D341Med (cell line): Measurements from ENCODE around the gene UGT1A6.

Experiments used
- DNase-seq: peaks from one replicate; pipeline ENCODE4 v3.0.0; 2012; ENCODE audit warnings: low spot score

UGT1A6 gene

DNA sequence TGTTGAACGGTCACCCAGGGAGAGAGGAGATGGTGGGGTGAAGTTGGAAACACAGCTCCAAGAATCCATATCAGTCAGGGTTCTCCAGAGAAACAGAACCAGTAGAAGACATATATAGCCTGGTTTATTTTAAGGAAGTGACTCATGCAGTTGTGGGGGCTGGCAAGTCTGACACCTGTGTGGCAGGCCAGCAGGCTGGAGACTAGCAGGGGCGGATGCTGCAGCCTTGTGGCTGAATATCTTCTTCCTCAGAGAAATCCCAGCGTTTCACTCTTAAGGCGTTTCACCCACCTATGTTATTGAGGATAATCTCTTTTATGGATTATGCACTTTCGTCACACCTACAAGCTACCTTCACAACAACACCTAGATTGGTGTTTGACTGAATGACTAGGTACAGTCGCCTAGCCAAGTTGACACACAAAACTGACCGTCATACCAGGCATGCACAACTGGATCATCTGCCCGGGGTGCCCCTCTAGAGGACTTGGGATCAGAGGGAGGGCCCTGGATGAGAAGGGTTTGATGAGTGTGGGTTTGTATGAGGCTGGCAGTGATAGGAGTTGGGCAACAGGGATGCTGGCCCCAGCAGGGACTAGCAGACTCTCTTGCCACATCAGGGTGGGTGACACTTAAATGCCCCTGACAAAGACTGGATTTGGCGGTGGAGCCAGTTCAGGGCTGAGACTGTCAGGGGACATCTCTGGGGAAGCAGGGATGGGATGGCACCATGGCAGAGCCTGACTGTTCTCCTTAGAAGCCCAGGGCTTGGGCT is 108.9 kb downstream of the UGT1A6 start:
- DNase-seq = no peak

DNA sequence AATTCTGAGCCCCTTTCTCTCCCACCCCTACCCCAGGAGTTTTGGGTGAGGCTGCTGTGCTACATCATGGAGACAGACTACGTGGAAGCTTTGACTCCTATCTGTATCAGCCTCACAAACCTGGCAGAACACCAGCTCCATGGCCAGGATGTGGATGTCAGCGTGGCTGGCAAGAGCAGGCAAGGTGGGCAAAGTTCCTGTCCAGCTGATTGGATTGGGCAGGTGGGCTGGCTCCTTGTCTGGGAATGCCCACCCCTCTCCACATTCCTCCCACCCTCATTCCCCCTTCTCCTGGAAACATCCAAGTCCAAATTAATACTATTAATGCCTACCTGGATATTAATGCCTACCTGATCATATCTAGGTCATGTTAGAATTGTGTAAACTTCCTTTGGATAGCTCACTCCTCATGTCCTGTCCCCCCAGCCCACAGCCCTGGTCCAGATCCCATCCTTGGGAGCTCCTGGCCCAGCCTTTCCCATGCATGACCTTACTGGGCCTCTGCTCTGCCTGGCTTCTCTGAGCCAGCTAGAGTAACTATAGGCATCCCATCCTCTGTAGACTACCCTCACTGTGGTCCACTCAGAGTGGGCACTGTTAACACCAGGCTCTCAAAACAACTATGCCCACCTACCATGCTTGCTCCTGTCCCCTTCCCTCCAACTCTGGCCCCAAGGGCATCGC is 109.6 kb downstream of the UGT1A6 start:
- no peak for DNase-seq

DNA sequence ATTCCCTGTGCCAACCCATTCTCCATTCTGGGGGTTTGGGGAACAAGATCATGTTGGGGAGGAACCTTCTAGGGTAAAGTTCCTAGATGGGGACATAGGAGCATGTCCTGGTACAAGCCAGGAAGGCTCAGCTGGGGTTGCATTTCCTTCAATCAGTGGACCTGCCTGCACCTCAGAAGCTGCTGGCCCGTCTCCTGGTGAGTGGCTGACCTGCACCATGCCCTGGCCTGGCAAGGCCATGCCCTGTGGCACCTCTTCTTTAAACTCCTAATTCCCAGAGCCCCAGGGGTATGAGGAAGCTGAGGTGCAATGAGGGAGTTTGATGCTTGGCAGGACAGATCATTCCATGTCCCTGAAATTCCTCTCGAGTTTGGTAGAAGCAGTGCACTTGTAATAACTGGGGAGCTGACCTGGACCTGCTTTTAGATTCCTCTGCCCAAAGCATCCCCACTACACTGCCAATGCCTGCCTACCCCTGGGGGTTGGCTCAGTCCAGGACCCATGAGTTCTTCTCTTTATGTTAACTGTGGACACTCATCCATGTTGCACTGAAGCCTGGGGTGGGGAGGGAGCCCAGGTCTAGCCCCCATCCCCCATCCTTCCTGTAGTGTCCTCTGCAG is 110.7 kb downstream of the UGT1A6 start:
- no peak for DNase-seq

DNA sequence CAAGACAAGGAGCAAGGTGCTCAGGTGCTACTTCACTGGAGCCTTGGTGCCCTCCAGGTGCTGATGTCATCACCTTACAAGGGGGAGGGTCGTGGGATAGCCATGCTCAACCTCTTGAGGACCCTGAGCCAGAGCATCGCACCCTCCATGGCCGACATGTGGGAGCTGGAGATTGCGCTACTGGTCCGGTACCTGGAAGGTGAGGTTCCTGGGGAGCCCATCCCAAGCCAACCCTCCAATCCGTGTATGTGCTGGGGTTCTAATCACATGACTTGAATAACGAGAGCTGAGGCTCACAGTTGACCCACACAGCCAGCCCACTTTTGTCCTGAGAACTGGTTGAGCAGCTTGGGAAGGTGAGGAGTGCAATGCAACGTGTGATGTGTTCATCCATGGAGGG is 111.3 kb downstream of the UGT1A6 start:
- no peak for DNase-seq

DNA sequence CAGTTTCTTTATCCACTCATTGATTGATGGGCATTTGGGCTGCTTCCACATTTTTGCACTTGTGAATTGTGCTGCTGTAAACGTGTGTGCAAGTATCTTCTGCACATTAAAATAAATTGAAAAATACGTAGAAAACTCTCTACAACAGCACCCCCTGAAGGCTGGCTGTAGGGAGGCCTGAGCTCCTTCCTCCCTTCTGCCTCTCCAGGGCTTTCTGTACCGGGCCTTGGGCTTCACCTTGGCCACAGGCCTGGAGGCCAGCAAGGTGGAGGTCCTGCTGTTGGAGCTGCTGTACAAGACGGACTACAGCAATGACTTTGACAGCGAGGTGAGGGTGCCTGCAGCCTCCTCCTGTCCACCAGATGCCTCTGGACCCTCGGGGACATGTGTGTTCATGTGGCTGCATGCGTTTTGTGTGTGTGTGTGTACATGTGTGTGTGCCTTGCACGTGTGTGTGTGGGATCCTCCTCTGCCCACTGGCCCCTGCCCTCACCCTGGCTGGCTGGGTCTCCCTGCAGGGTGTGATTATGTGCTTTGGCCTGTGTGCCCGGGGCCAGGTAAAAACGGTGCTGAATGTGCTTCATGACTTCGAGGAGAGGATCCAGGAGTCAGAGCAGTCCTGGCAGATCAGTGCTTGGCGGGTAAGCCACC is 114.7 kb downstream of the UGT1A6 start:
- DNase-seq = no peak

DNA sequence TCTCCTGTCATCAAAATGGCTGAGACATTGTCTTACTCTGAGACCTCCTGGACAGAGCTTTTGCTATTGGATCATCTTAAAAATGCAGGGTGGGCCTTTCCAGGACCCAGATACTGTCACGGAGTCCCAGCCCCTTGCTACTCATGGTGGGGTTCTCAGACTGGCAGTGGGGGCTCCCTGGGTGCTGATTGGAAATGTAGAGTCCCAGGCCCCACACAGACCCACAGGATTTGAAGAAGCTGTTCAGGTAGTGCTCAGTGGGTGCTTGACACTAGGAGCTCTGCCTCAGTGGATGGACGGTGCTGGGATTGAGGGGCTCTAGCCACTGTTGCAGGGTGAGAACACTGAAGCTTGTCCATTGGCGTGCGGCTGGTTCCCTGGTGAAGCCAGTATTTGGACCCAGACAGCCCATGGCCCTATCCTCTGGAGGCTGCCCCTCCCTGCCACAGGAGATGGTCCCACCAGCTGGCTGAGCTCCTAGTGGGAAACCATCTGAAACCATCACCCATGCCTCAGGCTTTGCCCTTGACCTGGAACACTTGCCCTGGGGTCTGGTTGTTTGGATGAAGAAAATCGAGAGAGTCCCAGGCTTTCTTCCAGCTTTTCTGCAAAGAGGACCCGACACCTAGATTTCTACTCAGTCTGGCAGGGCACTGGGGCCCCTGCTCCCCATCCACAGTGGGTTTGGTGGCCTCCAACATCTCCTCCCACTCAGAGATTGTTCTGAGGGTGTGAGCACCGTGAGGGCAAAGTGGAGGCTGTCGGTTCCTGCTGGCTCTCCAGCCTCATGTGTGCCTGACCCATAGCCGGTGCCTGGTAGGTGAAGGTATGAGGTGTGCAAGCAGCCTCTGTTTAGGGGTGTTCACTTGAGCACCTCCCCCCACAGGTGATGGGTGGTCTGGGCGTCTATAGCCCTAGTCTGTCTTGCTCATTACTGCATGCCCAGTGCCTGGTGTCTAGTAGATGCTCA is 115.6 kb downstream of the UGT1A6 start:
- DNase-seq = no peak

DNA sequence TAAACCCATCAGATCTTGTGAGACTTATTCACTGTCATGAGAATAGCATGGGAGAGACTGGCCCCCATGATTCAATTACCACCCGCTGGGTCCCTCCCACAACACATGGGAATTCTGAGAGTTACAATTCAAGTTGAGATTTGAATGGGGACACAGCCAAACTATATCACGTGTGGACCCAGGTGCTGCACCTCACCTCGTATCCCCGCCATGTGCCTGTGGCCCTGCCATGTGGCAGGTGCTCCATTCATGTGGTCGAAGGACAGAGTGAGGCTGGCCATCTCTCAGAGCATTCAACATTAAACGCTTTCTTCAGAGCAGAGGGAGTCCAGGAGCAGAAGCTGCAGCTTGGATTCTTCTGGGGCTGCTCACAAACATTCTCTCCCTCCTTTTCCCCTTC is 117.7 kb downstream of the UGT1A6 start:
- no peak for DNase-seq

DNA sequence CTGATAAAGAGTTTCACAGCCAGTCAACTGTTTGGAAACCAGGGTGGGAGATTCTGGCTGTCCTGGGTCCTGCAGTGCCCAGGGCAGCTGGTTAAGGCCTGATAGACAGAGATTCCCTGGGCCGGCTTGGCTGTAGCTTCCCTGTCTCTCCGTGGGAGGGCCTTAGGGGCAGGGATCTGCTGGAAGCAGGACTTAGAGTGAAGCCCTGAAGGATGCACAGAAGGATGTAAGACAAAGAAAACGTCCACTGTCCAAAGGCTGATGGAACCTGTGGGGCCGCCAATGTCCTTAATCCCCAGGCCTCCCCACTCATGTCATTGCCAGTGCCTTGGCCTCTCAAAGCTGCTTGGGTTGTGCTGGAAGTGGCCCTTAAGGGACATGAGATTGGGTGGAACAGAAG is 118.4 kb downstream of the UGT1A6 start:
- no peak for DNase-seq

DNA sequence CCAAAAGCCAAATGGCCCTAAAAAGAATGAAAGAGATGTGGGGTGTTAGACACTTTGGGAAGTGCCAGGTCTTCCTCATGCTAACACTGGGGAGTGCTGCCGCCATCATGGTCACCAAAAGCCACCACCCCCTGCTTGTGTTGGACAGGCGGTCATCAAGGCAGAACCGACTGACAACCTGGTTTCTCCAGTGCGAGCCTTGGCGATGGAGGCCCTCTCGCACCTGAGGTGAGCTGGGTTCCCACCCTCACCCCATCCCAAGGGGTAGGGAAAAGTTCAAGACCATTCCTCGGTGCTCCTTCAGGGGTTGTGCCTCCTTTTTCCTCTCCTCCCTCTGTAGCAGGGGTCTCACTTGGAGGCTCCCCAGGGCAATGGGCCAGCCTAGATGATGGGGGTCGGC is 119.0 kb downstream of the UGT1A6 start:
- no peak for DNase-seq

DNA sequence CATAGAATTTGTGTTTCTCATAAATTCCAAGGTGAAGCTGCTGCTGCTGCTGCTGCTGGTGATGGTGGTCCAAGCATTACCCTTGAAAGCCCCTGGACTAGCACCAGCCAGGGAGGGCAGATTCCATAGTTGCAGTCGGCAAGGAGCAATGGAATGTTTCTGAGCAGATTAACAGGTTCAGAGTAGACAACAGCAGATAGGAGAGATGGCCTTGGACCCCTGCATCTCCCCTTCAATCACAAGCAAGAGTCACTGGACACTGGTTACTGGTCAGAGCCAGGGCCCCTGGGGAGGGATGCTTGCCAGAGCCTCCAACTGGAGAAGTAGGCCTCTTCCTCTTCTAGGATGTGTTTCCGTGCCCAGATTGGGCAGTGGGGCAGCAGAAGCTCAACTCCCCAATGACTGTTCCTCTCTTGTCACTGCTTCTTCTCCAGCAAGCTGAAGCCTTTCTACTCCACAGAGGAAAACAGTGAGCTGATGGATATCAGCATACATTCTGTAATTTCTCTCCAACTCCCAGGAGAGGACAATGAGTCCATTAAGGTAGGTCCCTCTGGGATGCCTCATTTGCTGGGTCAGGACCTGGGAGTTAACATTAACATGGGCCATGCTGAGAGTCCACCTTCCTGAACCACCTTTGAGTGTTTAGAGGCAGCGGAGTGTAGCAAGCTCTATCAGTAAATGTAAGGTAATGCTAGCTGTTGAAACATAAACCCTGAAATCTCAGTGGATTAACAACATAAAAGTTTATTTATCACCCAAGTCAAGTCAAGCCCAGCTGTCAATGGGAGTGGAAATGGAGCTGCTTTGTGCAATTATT is 120.8 kb downstream of the UGT1A6 start:
- no peak for DNase-seq

DNA sequence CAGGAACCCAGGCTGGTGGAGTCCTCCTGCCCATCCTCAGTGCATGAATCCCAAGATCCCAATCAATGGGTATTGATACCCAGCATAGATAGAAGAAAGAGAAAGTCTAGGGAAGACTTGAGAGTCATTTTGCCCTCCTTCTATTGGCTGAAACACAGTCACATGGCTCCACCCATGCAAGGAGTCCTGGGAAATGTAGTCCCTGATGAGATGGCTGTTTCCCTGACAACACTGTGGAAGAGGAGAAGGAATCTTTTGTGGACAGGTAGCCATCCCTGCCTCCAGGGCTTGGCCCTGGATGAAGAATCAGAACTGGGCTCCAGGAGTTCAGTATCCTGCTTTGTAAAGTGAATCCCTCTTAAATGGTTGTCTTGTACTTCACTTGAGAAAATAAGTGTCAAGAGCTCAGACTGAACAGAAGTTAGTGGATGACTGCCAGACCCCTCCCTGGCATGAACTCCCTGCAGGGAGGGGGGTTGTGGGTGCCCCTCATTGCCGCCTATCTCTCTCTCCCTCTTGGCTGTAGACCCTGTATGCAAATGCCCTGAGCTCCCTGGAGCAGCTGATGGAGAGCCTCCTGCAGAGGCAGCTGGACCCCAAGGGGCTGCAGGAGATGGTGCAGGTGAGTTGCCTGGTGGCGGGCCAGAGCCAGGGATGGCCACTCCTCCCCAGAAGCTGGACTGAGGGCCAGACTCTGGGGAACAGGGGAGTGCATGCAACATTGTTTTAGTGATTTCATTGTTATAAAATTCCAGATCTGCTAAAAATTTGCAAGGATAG is 121.6 kb downstream of the UGT1A6 start:
- no peak for DNase-seq

DNA sequence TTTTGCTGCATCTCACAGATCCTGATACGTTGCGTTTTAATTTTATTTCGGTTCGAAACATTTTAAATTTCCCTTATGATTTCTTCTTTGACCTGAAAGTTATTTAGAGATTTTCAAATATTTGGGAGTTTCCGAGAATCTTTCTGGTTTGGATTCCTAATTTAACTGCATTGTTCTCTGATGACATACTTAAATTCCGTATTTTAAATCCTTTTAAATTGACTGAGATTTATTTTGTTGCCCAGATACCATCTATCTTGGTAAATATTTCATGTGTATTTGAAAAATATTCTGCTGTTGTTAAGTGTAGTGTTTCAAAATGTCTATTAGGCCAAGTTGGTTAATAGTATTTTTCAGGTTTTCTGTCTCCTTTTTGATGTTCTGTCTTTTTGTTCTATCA is 123.2 kb downstream of the UGT1A6 start:
- no peak for DNase-seq

DNA sequence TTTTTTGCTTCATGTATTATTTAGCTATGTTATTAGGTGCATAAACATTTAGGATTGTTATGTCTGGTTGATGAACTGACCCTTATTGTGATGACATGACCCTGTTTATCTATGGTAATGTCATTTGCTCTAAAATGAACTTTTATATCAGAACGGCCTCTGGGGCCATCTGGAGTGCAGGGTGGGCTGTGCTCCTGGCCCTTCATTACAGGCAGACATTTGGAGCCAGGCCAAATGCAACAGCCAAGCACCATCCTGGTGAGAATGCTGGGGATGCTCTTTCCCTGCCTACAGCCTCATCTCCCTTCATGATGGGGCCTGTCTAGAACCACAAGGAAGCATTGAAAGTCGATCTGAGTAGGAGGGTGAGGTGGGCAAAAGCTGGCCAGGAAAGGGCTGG is 123.6 kb downstream of the UGT1A6 start:
- no peak for DNase-seq

DNA sequence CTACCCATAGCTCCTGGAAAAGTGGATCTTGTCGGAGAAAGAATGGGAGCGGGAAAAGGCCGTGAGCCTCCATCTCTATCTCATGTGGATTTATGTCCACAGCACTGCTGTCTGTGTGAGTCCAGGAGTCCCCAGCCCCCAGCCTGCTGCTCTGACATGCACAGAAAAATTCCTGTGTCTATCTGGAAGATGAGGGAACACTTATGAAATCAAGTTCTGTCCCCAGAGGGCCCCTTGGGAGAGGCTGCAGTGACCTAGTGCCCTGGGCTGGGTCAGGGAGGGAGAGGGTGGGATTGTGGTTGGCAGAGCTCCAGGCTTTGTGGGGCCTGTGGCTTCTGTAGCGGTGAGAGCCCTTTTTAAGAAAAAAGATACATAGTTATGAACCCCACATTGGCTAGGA is 124.1 kb downstream of the UGT1A6 start:
- DNase-seq = no peak

DNA sequence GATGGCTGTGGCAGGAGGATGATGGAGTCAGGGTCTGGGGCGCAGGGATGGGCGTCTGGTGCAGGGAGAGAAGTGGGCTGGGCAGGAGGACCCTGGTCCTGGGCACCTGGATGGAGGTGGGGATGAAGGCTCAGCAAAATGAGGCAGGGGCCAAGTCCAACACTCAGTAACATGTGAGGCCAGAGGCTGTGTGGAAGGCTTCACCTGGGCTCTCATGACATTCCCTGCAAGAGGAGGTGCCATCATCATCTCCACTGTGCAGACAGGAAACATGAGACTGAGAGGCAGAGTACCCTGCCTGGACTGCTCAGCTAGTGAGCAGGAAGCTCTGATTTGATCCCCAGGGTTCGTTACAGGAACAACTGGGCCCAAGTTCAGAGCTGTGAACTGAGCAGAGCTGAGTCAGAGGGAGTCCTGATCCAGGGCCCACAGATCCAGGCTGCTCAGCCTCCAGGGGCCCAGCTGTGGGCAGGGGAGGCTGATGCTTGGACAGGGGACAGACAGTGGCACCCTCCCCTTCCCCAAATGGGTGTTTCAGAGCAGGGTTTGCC is 124.7 kb downstream of the UGT1A6 start:
- DNase-seq = no peak

DNA sequence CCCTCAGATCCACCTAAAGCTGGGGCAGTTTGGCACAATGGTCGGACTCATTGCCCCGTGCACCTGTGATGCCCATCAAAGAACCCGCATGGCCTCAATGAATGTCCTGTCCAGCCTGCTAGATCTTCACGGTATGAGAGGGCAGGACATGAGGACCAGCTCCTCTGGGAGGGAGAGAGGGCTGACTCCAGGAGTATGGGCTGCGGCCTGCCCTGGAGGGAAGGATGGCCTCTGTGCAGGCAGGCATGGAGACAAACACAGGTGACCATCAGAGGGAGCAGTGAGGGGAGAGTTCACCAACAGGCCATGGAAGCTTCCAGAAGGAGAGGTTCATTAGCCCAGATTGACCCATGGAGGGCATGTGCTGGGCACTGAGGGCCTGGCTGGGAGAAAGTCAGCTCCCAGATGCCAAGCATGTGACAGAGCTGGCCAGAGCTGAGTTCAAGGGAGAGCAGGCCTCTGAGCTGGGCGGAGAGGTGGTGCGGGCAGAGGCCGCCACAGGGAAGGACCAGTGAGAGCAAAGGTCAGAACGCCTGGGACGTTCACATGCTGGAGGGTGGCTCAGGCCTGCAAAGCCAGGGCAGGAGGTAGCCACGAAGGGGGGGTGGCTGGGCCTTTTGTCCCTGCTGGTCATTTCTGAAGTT is 125.4 kb downstream of the UGT1A6 start:
- no peak for DNase-seq

DNA sequence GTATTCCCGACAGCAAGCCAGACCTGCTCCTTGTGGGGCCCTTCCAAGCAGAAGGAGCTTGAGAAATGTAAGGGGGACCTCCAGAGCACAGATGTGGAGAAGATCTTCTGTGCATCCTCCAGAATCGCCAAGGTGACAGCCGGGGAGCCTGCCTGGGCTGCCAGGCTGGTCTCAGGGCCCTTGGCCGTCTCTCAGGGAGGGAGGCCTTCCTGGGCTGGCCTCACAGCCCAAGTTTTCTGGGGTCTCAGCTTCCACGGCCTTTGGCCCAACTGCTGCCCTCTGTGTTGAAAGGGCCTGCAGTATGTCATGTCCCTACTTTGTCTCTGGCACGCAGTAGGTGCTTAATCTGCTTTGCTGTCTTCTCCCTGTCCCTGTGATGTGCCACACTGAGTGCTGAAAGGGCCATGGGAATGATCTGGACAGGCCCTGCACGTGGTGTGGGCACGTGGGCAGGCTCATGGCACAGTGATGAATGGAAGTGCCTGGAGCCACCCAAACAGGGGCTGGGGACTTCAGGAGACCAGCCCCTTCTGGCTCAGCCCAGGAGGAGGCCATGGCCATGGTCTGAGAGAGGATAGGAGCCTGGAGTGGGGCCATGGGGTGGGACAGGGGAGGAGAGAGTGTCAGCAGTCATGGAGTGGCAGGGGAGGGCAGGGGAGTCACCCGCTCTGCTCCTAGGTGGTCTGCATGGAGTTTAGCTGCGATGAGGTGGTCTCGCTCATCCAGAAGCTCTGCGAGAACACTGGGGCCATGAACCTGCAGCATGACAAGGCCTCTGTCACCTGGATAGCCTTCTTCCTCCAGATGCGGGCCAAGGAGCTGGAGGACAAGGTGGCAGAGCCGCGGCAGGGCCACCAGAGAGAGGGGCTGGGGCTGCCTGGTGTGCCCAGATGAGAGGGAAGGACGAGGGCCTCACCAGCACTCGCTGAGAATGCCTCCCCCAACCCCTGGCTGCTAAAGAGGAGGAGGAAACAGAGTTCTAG is 126.2 kb downstream of the UGT1A6 start:
- no peak for DNase-seq
